Measurements from ENCODE around the gene PGK2. TPM values are rescaled to one million over a fixed set of nuclear protein-coding genes. Genes with fewer than 3 reads are reported as not detected.
"Not testable (repeated sequence)": the region's sequence is repeated elsewhere in the genome, so short reads cannot be mapped to it uniquely, and the experiment has no call there.

Gene PGK2
- total RNA-seq, 1 experiment from 2014 or later, result not detected

DNA sequence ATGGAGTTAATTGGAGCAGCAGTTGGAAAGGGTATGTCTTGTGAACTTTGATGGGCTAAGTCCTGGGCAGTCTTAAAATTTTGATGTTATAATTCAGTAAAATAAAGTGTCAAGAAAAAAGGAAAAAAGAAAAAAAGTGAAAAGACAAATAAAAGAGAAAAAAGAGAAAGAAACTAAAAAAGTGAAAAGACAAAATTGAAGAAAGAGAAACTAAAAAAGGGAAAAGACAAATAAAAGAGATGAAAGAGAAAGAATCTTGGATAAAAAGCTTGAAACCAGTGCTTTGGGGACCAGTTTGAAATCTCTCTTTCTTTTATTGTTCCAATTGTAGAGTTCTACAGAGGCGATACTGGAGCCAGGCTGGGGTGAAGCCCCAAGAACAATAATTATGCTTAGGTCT, 12.0 kb upstream of the PGK2 start:
- no peak overlapping the region for H2BK120ac ChIP-seq (ENCODE audit: low read depth, low read length, poor library complexity, severe bottlenecking)
- H2BK5ac ChIP-seq (ENCODE audit: insufficient read length, low read length), result no peak overlapping the region
- Mint-ChIP-seq H3K4me1 (0 out of 4 replicates have a peak, but pooled peaks cover 0 to 3% of the 10 kb centered on the region in 2 experiments), H3K27me3 (ENCODE audit: low read depth) (no peaks in the 10 kb centered on the region), H3K36me3 (ENCODE audit: insufficient read depth in 1 of 3, low read depth in 3 of 3) (peaks cover 2 to 6% (median 3%) of the 10 kb centered on the region in 3 experiments; a peak in 4 of 7 replicates), H3K27ac (no peak overlapping the region), H3K4me3 (no peak overlapping the region), H3K9me3 (peaks cover 2 to 6% of the 10 kb centered on the region in 2 experiments; a peak in 3 of 5 replicates)
- no peak overlapping the region for H3T11ph ChIP-seq (ENCODE audit: low read length)
- no peak overlapping the region for H2BK20ac ChIP-seq (ENCODE audit: low read depth, low read length, poor library complexity, severe bottlenecking)
- H2BK12ac ChIP-seq (ENCODE audit: insufficient read length, low read depth, low read length), result no peak overlapping the region
- H2BK15ac ChIP-seq (ENCODE audit: low read depth, low read length), result no peak overlapping the region
- no peak overlapping the region for H3K14ac ChIP-seq (ENCODE audit: insufficient read depth, low read length)
- no peaks in the 10 kb centered on the region for H4K20me1 ChIP-seq (ENCODE audit: control insufficient read depth, insufficient read depth, insufficient read length)
- H4K5ac ChIP-seq (ENCODE audit: insufficient read length, low read depth, low read length), result no peak overlapping the region
- no peak overlapping the region for H3K27ac ChIP-seq (ENCODE audit: insufficient read length, low read depth, low read length)
- no peak overlapping the region for H2AK5ac ChIP-seq (ENCODE audit: insufficient read length, low read length)
- DNase-seq, result no peak
- no peak overlapping the region for H3K4ac ChIP-seq (ENCODE audit: low read depth, low read length)
- no peak overlapping the region for H3K9ac ChIP-seq (ENCODE audit: extremely low read depth, insufficient read length, low read length)
- no peaks in the 10 kb centered on the region for H3K79me1 ChIP-seq (ENCODE audit: insufficient read depth, low read depth, low read length, poor library complexity, severe bottlenecking)
- TF ChIP-seq CTCF (conservative IDR thresholded peaks at IDR 0.05), result no peak
- no peak overlapping the region for H3K4me2 ChIP-seq (ENCODE audit: insufficient read depth, insufficient read length, low read length)
- no peak overlapping the region for H3K56ac ChIP-seq (ENCODE audit: insufficient read length, low read depth, low read length)
- H3K18ac ChIP-seq (ENCODE audit: insufficient read length, low read depth, low read length), result no peak overlapping the region
- no peaks in the 10 kb centered on the region for H3K23me2 ChIP-seq (ENCODE audit: insufficient read length, low read depth, low read length, poor library complexity, severe bottlenecking)
- no peaks in the 10 kb centered on the region for H3K79me2 ChIP-seq (ENCODE audit: insufficient read depth, low read length)
- WGBS (ENCODE audit: extremely low coverage, insufficient read length, low lambda C conversion rate), result no CpG with 5 or more reads among the region's 1 CpG
- no peak overlapping the region for H4K8ac ChIP-seq (replicated peaks; ENCODE audit: insufficient read length, low read depth, low read length)
- H3K27me3 ChIP-seq (ENCODE audit: insufficient read depth, low read length), result no peaks in the 10 kb centered on the region
- no peaks in the 10 kb centered on the region for H3K4me1 ChIP-seq (ENCODE audit: insufficient read depth, low read length)
- H2AFZ ChIP-seq (ENCODE audit: low read length), result no peak overlapping the region
- H4K91ac ChIP-seq (ENCODE audit: insufficient read length, low read depth, low read length), result no peak overlapping the region
- H3K23ac ChIP-seq (ENCODE audit: insufficient read length, low read depth, low read length), result no peak overlapping the region
- no peaks in the 10 kb centered on the region for H3K9me3 ChIP-seq (ENCODE audit: control insufficient read depth, low read depth, low read length)

DNA sequence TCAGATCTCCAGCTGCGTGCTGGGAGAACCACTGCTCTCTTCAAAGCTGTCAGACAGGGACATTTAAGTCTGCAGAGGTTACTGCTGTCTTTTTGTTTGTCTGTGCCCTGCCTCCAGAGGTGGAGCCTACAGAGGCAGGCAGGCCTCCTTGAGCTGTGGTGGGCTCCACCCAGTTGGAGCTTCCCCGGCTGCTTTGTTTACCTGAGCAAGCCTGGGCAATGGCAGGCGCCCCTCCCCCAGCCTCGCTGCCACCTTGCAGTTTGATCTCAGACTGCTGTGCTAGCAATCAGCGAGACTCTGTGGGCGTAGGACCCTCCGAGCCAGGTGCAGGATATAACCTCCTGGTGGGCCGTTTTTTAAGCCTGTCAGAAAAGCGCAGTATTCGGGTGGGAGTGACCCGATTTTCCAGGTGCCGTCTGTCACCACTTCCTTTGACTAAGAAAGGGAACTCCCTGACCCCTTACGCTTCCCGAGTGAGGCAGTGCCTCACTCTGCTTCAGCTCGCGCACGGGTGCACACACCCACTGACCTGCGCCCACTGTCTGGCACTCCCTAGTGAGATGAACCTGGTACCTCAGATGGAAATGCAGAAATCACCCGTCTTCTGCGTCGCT, 9.9 kb upstream of the PGK2 start:
- not testable (repeated sequence) for H4K91ac ChIP-seq (ENCODE audit: insufficient read length, low read depth, low read length); H3K4me1 Mint-ChIP-seq; H3K9me3 ChIP-seq (ENCODE audit: control insufficient read depth, low read depth, low read length); H3K18ac ChIP-seq (ENCODE audit: insufficient read length, low read depth, low read length); H3K14ac ChIP-seq (ENCODE audit: insufficient read depth, low read length); H3K9me3 Mint-ChIP-seq; H3K4me1 ChIP-seq (ENCODE audit: insufficient read depth, low read length); H2BK120ac ChIP-seq (ENCODE audit: low read depth, low read length, poor library complexity, severe bottlenecking); H3K23ac ChIP-seq (ENCODE audit: insufficient read length, low read depth, low read length); H3K27me3 Mint-ChIP-seq (ENCODE audit: low read depth); H3K4ac ChIP-seq (ENCODE audit: low read depth, low read length); H3K79me2 ChIP-seq (ENCODE audit: insufficient read depth, low read length); H2AFZ ChIP-seq (ENCODE audit: low read length); H2BK15ac ChIP-seq (ENCODE audit: low read depth, low read length); H2BK12ac ChIP-seq (ENCODE audit: insufficient read length, low read depth, low read length); H3T11ph ChIP-seq (ENCODE audit: low read length); H3K79me1 ChIP-seq (ENCODE audit: insufficient read depth, low read depth, low read length, poor library complexity, severe bottlenecking); H4K5ac ChIP-seq (ENCODE audit: insufficient read length, low read depth, low read length); H3K4me2 ChIP-seq (ENCODE audit: insufficient read depth, insufficient read length, low read length); H3K27ac Mint-ChIP-seq; H4K20me1 ChIP-seq (ENCODE audit: control insufficient read depth, insufficient read depth, insufficient read length); H3K56ac ChIP-seq (ENCODE audit: insufficient read length, low read depth, low read length); H3K27ac ChIP-seq (ENCODE audit: insufficient read length, low read depth, low read length); H3K27me3 ChIP-seq (ENCODE audit: insufficient read depth, low read length); H4K8ac ChIP-seq (replicated peaks; ENCODE audit: insufficient read length, low read depth, low read length); H2BK20ac ChIP-seq (ENCODE audit: low read depth, low read length, poor library complexity, severe bottlenecking); H3K23me2 ChIP-seq (ENCODE audit: insufficient read length, low read depth, low read length, poor library complexity, severe bottlenecking); H2BK5ac ChIP-seq (ENCODE audit: insufficient read length, low read length); H3K36me3 Mint-ChIP-seq (ENCODE audit: insufficient read depth in 1 of 3, low read depth in 3 of 3); H2AK5ac ChIP-seq (ENCODE audit: insufficient read length, low read length)
- DNase-seq, result peak; percentile 51
- H3K4me3 Mint-ChIP-seq, result peak overlapping the region; percentile 85 to 89
- H3K9ac ChIP-seq (ENCODE audit: extremely low read depth, insufficient read length, low read length), result peak overlapping the region; percentile 47
- no CpG with 5 or more reads among the region's 21 CpGs for WGBS (ENCODE audit: extremely low coverage, insufficient read length, low lambda C conversion rate)
